Right atrium auricular region (tissue), 2 donors: ENCODE results near the gene DUSP5. TPM values are rescaled to one million over a fixed set of nuclear protein-coding genes. Genes with fewer than 3 reads are reported as not detected.
"Not testable (repeated sequence)": the region's sequence is repeated elsewhere in the genome, so short reads cannot be mapped to it uniquely, and the experiment has no call there.

Experiments
- DNase-seq: peaks from one replicate; pipeline ENCODE4 v3.0.0-alpha.2; 2019; ENCODE audit warnings: low spot score
- H3K27ac ChIP-seq, 2 donors: fragments of 200-600 bp; sonication (generic); 1 replicate in 1 of 2; 2 replicates in 1 of 2; pipeline ENCODE4 v1.5.1; 2016 to 2019
- H3K27me3 ChIP-seq, 2 donors: fragments of 200-600 bp; sonication (generic); one replicate each; pipeline versions ENCODE4 v1.5.1 to v1.6.0; 2017 to 2019
- H3K36me3 ChIP-seq: fragments of 200-600 bp; sonication (generic); one replicate; pipeline ENCODE4 v1.5.1; 2016
- H3K4me1 ChIP-seq, 2 donors: fragments of 200-600 bp; sonication (generic); one replicate each; pipeline versions ENCODE4 v1.5.1 to v1.6.0; 2017 to 2019
- H3K4me3 ChIP-seq, 2 donors: fragments of 200-600 bp; sonication (generic); 1 replicate in 1 of 2; 2 replicates in 1 of 2; pipeline ENCODE4 v1.5.1; 2017 to 2019; ENCODE audit warnings: mild to moderate bottlenecking in 1 of 2, moderate library complexity in 1 of 2
- H3K9me3 ChIP-seq, 2 donors: fragments of 200-600 bp; sonication (generic); one replicate each; pipeline ENCODE4 v1.5.1; 2019
- total RNA-seq, 2 donors: library from RNA; depleted of rRNA; stranded (reverse); fragments of >200 nt; gene quantifications; one replicate each; pipeline ENCODE4 v1.1.0, GENCODE V29; 2016
- TF ChIP-seq, protein P1 (sequence below), 2 donors: fragments of 200-600 bp; sonication (generic); IDR thresholded peaks; one replicate each; pipeline ENCODE4 v1.5.1; 2019; ENCODE audit warnings: antibody characterized with exemption in 2 of 2

DUSP5 gene
- total RNA-seq, 2 donors from 2014 or later: 17.8 to 28.4 TPM

DNA sequence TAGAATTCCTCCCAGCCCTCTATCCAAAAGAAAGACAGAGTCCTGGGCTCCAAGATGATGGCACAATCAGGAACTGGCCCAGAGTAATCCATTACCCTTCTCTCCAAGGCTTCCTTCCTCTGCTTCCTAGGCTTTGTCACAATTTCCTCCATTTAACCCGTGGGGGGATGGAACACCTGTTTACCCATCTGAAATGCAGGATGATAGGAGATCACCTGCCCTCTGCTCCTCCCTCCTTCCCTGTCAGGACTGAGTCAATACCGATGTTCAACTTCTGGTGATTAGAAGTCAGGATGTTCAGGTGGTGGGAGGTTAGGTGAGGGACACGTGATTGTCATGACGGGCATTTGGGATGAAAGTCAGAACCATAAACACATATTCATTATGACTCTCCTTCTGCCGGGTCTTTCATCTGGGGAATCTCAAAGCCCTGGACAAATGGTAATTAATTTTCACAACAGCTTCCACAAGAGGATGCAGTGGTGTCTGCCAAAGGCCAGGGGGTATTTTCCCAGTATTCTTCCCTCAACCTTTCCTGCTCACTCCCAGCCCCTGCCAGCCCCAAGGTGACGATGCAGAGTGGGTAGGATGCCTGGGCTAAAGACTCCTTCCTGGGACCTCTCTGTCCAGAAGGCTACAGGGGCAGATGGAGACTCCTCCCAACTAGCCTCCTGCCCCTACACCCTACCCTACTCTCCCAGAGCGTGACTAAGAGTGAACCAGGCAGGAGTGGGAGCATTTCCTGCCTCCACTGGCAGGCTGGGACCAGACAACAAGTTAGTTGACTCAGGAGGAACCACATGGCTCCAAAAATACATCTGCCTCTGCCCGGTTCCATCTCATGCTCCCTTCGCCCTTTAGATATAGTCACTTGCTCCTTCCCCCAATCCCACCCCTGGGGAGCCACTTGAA is 27.9 kb downstream of the DUSP5 start:
- Histone ChIP-seq H3K4me1 (peaks cover 0 to 12% of the 10 kb centered on the region in 2 donors), H3K36me3 (no peaks in the 10 kb centered on the region), H3K27ac (no peak overlapping the region), H3K9me3 (no peaks in the 10 kb centered on the region), H3K27me3 (no peaks in the 10 kb centered on the region), H3K4me3 (no peak overlapping the region)
- TF ChIP-seq, protein P1, sequence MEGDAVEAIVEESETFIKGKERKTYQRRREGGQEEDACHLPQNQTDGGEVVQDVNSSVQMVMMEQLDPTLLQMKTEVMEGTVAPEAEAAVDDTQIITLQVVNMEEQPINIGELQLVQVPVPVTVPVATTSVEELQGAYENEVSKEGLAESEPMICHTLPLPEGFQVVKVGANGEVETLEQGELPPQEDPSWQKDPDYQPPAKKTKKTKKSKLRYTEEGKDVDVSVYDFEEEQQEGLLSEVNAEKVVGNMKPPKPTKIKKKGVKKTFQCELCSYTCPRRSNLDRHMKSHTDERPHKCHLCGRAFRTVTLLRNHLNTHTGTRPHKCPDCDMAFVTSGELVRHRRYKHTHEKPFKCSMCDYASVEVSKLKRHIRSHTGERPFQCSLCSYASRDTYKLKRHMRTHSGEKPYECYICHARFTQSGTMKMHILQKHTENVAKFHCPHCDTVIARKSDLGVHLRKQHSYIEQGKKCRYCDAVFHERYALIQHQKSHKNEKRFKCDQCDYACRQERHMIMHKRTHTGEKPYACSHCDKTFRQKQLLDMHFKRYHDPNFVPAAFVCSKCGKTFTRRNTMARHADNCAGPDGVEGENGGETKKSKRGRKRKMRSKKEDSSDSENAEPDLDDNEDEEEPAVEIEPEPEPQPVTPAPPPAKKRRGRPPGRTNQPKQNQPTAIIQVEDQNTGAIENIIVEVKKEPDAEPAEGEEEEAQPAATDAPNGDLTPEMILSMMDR (IDR thresholded peaks at IDR 0.05): no peak
- DNase-seq: peak; percentile 53

DNA sequence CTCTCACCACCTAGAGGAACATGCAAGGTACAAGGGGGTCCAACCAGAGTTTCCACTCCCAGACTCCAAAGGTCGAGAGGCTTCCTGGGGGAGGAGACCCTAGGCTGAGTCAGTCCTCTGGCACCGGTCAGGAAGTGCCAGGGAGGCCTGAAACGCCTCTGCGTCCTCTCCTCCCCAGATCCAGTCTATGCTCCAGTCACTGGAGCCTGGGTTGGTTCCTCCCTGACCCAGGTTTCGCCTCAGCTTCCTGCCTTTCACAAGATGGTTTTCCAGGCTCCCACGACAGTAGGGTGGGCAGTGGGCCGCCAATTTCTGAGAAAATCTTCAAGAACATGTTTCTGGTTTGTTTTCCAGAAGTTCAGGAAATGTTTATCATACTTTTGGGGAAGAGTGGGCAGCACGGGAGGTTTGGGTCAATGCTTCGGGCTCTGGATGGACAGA is 30.0 kb downstream of the DUSP5 start:
- H3K27me3 ChIP-seq: no peaks in the 10 kb centered on the region
- no peak overlapping the region for H3K4me3 ChIP-seq
- no peak for DNase-seq
- peaks cover 0 to 13% of the 10 kb centered on the region in 2 donors for H3K4me1 ChIP-seq
- H3K9me3 ChIP-seq: no peaks in the 10 kb centered on the region
- H3K36me3 ChIP-seq: no peaks in the 10 kb centered on the region
- TF ChIP-seq, protein P1 (IDR thresholded peaks at IDR 0.05): no peak
- H3K27ac ChIP-seq: no peak overlapping the region

DNA sequence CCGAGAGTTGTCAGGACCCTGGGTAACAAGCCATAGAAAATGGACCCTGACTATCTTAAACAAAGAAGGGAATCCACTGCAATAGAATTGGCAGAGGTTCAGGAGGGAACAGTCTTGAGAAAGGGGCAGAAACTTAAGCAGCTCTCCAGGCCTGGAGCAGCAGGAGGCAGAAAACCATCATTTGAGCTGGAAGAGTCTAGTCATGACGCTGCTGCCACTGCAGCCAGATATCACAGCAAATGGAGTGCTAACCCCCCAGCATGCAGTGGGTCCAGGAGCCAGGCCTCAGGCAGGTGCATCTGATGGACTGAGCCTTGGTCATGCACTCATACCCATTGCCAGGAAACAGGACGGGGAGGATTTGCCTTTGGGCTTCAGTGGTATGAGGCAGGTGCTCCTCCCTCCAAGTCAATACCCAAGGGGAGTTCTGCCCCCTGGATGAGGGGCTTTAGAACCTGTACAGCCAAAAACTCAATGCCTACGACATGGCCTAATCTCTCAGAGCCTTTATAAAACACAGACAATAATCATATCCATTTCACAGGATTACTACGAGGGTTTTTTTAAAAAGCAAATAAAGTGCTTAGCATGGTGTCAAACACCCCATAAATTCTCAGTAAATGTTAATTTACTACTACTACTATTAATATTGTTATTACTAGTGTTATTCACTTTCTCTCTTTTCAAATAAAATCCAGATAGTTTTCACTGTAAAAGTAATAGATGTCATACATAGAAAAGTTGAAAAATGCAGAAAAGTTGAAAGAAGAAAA is 30.7 kb downstream of the DUSP5 start:
- no peaks in the 10 kb centered on the region for H3K27me3 ChIP-seq
- DNase-seq: no peak
- TF ChIP-seq, protein P1 (IDR thresholded peaks at IDR 0.05): no peak
- no peaks in the 10 kb centered on the region for H3K36me3 ChIP-seq
- H3K4me1 ChIP-seq: peaks cover 0 to 13% of the 10 kb centered on the region in 2 donors
- no peak overlapping the region for H3K4me3 ChIP-seq
- H3K27ac ChIP-seq: no peak overlapping the region
- no peaks in the 10 kb centered on the region for H3K9me3 ChIP-seq

DNA sequence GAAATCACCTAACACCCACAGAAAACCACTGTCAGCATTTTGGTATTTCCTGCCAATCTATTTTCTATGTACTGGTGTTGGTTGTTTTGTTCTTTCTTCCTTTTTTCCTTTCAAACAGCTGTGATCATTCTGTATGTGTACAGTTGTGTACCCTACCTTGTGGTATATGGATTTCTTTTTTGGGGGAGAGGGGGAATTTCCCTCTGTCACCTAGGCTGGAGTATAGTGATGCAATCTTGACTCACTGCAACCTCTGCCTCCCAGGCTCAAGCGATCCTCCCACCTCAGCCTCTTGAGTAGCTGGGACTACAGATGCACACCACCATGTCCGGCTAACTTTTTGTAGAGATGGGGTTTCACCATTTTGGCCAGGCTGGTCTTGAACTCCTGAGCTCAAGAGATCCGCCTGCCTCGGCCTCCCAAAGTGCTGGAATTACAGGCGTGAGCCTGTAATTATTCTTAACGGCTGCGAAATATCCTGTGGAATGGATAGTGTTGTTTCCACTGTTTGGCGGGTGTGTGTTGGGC is 31.4 kb downstream of the DUSP5 start:
- H3K27ac ChIP-seq, H3K4me3 ChIP-seq, H3K36me3 ChIP-seq, DNase-seq, H3K27me3 ChIP-seq, H3K9me3 ChIP-seq: not testable (repeated sequence)
- peaks cover 0 to 13% of the 10 kb centered on the region in 2 donors for H3K4me1 ChIP-seq

DNA sequence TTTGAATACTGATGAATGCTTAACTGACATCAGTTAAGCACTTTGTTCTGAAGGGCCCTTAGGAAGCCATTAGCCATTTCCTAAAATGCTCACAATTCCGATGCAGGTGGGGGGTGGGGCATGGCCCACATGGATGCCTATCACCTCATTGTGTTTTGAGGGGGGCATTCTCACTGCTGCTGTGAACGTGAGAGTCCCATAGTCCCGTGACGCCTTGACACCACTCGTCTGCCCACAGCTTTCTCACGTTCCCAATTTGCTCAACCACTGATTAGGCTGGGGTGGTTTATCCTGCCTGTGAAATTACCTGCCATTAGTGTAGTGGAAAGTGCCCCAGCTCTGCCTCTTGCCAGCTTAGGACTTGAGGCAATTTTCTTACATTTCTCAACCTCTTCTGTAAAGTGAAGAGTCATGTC is 31.9 kb downstream of the DUSP5 start:
- no peaks in the 10 kb centered on the region for H3K27me3 ChIP-seq
- TF ChIP-seq, protein P1 (IDR thresholded peaks at IDR 0.05): no peak
- no peaks in the 10 kb centered on the region for H3K9me3 ChIP-seq
- H3K36me3 ChIP-seq: no peaks in the 10 kb centered on the region
- DNase-seq: no peak
- peak overlapping the region in 1 of 2 donors; percentile 31 for H3K4me3 ChIP-seq
- H3K4me1 ChIP-seq: peaks cover 0 to 13% of the 10 kb centered on the region in 2 donors
- H3K27ac ChIP-seq: no peak overlapping the region
